ENCODE data around the gene ELFN1.
"Not testable (repeated sequence)": the region's sequence is repeated elsewhere in the genome, so short reads cannot be mapped to it uniquely, and the experiment has no call there.

Gene ELFN1

DNA sequence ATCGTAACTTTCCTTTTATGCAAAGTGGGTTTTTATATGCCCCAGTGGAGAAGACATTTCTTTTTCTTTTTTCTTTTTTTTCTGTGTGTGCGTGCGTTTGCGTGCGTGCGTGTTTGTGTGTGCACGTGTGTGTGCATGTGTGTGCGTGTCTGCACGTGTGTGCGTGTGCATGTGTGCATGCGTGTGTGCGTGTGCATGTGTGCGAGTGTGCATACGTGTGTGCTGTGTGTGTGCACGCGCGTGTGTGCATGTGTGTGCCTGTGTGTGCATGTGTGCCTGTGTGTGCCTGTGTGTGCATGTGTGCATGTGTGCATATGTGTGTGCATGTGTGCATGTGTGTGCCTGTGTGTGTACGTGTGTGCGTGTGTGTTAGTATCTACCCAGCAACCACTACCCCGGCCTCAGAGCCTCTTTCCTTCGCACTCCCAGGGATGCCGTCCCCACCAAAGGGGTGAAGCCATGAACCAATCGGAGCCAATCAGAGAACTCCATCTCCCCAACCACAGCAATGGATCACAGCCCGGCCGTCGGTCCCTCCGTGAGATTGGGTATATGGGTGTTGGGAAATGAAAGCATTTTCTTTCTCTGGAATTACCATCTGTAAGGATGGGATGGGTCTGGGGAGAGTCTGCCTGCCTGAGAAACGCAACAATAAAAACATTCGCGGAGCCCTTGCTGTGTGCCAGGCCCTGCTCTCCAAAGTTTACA, 92.3 kb downstream of the ELFN1 start:
- no peak for DNase-seq

DNA sequence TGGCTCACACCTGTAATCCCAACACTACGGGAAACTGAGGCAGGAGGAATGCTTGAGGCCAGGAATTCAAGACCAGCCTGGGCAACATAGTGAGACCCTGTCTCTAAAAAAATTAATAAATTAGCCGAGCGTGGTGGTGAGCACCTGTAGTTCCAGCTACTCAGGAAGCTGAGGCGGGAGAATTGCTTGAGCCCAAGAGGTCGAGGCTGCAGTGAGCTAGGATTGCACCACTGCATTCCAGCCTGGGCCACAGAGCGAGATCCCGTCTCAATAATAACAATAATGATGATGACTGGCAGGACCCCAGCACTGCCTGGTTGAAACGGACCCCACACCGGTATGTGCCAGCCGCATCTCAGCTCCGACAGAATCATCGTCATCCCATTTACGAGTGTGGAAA, 93.0 kb downstream of the ELFN1 start:
- DNase-seq = no peak

DNA sequence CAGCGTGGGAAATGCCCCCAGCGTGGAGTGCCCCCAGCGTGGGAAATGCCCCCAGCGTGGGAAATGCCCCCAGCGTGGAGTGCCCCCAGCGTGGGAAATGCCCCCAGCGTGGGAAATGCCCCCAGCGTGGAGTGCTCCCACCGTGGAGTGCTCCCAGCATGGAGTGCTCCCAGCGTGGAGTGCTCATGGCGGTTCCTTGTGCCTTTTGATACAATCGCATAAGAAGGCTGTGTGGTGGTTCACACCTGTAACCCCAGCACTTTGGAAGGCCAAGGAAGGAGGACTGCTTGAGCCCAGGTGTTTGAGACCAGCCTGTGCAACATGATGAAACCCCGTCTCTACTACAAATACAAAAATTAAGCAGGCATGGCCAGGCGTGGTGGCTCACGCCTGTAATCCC, 93.8 kb downstream of the ELFN1 start:
- DNase-seq = not testable (repeated sequence)

DNA sequence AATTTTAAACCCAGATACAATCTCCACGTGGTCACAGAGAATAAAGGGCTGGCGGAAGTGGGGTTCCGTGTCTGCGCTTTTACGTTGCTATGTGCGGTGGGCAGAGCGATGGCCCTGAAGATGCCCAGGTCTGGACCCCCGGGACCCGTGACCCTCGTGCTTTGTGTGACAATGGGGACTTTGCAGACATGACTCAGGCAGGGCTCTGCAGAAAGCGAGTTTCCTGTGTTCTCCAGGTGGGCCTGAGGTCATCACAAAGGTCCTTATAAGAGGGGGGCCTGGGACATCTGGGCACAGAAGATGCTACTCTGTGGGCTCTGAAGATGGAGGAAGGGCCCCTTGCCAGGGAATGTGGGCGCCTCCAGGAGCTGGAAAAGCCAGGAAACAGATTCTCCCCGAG, 95.3 kb downstream of the ELFN1 start:
- no peak for DNase-seq

DNA sequence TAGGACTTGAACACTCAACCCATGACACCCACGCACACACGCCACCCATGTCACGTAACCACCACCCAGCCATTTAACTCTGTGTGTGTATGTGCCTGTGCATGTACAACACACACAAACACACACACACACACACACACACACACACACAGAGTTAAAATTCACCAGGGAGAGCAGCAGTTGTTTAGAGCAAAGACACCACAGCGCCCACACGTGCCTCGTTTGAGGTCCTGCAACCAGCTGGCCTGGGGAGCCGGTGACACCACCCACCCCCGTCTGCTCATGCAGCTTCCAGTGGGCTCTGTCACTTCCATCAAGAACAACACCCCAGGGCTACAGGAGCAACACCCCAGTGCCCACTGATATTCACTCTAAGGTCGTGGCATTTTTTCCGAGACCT, 97.4 kb downstream of the ELFN1 start:
- no peak for DNase-seq

DNA sequence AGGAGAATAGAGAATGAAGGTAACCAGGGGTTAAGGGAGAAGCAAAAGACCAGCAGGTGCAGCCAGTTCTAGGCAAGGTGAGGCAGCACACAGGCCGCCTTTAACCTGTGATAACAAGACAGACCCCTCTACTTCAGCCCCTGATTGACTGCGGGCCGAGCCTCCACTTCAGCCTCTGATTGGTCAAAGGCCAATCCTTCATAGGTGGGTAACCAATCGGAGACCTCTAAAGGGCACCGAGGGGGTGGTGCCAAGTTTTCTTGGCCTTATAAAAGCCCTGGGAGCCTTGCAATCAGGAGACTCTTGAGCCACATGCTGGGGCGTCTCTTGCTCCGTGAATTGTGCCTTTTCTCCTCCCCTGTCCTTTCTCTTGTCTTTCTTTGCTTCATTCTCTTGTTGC, 98.8 kb downstream of the ELFN1 start:
- DNase-seq = peak; percentile 2

DNA sequence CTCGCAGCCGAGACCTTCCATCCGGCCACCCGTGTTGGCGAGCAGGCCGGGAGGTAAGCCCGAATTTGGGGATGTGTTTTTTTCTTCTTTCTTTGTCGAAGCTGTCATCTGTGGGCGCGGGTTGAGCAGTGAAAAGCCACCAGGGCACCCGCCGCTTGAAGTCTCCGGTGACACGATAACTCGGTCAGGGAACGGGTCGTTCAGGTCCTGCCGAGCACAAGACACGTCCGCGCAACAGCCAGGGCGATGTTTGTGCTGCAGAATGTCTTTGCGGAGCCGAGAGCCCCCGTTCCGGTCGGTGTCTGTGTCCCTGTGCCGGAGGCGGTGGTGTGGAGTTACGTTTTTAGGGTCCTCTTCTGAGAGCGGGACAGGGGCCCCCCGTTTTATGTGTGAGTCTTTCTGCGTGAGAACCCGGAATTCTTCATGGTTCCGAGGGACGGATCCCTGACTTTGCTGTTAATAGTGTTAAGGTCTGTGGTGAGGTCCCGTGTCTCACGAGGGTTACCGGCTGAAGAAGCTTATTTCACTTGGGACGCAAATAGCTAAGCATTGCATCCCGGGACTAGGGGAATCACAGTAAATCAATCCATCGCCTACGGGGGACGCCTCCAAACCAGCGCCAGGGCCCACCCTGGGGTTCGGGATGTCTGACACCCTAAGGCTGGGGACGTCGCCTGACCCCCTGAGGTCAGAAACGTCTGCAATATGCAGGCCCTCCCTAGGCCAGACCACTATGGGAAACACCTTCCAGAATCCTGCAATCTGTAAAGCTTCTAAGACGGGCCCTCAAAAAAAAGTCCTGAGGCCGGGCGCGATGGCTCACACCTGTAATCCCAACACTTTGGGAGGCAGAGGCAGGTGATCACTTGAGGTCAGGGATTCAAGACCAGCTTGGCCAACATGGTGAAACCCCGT, 99.5 kb downstream of the ELFN1 start:
- no peak for DNase-seq

DNA sequence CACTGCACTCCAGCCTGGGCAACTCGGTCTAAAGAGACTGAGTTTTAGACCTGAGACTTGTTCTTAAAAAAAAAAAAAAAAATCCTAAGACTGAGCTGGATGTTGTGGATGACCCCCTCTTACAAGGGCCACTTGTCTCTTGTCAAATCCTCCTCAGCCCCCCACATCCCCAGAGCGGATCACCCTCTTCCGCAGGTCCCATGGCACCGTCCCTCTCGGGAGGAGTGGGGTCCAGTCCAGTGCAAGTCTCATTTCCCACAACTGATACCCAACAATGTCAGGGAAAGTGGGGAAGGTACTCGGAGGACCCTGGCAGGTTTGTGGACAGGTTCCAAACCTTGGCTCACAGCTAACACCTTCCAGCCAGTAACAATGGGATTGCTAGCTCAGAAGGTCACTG, 100.3 kb downstream of the ELFN1 start:
- no peak for DNase-seq

DNA sequence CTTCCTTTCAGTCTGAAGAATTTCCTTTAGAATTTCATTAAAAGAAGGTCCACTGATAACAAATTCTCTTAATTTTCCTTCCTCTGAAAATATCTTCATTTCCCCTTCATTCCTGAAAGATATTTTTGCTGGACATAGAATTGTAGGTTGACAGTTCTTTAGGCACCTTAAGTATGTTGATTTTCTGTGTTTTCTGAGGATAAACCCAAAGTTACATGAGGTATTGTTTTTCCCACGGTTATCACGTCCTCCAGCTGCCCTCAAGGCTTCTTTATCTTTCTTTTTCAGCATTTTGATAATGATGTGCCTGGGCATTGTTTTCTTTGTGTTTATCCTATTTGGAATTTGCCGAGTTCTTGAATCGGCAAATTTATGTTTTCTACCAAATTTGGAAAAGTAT, 105.3 kb downstream of the ELFN1 start:
- no peak for DNase-seq

DNA sequence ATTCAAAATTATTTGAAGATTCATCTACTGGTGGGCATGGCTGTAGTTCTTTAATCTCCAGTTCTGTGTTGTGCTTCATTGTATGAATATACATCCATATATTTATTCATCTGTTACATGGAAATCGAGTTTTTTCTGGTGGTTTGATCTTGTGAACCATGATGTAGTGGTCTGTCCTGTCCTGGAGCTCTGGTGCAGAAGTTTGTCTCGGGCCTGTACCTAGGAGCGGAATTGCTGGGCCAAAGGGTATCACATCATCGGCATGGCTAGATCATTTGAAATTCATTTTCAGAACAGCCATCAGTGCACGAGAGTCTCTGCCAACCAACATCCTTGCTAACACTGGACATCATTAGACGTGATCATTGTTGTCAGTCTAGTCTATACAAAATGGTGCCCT, 107.0 kb downstream of the ELFN1 start:
- DNase-seq = no peak

DNA sequence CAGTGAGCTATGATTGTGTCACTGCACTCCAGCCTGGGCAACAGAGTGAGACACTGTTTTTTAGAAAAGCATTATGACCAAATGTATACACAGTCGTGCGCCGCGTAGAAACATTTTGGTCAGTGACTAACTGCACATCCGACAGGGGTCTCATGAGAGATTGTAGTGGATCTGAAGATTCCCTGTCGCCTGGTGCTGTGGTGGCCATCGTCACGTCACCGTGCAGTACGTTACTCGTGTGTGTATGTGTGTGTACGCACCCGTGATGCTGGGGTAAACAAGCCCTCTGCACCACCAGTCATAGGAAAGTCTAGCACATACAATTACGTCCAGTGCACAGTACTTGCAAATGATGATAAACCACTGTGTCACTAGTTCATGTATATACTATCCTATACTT, 109.4 kb downstream of the ELFN1 start:
- no peak for DNase-seq

DNA sequence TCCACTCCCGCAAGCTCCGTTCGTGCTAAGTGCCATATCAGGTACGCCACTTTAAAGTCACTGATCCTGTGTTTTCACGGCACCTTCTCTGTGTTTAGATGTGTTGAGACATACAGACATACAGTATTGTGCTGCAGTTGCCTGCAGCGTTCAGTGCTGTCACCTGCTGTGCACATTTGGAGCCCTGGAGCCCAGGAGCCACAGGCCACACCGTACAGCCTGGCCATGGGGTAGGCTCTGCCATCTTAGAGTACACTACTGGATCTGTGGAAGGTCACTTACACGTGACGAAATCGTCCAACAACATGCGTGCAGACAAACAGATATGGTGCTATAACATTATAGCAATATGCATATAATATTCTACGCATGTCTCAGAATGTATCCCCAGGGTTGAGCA, 111.3 kb downstream of the ELFN1 start:
- no peak for DNase-seq

DNA sequence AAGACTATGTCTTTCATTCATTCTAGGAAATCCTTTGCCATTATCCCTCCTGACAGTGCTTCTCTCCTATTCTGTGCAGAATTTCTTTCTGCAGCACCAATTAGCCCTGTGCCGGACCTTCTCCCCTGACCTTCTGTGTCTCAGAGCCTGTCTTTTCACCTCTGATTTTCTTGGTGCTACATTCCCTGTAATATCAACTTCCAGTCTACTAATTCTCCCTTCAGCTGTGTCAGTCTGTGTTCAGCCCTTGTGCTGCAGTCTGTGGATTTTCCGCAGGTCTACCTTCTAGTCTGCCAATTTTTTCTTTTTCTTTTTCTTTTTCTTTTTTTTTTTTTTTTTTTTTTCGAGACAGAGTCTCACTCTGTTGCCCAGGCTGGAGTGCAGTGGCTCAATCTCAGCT, 115.8 kb downstream of the ELFN1 start:
- no peak for DNase-seq

DNA sequence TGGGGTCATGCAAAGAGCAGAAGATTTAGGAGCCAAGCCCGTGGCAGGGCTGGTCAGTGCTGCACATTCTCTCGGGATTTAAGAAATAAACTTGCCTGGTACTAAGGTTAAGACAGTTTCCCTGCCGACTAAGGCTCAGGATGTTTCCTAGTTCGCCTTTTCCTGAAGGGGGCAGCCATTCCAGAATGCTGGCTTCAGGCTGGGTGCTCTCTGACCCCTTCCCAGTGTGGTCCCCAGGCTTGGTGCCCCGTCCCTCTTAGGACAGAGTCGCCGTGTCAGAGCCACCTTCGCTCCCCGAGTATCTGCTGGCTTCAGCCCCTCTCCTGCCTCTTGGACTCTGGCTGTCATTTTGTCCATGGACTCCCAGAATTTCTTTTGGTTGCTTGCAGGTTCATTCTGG, 117.2 kb downstream of the ELFN1 start:
- DNase-seq = no peak

DNA sequence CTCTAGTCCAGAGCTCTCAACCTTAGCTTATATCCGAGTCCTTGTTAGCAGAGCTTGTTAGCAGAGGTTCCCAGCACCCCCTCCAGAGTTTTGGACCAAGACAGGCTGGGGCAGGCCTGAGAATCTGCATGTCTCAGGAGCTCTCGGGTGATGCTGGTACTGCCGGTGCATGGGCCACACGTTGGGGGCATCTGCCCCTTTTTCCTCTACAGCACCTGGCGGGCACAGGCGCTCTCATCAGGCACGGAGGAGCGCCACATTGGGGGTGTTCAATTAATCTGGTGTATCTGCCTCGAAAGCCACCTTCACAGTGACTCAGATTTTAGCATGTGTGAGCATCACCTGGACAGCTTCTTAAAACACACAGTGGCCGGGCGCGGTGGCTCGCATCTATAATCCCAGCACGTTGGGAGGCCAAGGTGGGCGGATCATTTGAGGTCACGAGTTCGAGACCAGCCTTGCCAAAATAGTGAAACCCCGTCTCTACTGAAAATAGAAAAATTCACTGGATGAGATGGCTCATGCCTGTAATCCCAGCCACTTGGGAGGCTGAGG, 117.7 kb downstream of the ELFN1 start:
- no peak for DNase-seq

DNA sequence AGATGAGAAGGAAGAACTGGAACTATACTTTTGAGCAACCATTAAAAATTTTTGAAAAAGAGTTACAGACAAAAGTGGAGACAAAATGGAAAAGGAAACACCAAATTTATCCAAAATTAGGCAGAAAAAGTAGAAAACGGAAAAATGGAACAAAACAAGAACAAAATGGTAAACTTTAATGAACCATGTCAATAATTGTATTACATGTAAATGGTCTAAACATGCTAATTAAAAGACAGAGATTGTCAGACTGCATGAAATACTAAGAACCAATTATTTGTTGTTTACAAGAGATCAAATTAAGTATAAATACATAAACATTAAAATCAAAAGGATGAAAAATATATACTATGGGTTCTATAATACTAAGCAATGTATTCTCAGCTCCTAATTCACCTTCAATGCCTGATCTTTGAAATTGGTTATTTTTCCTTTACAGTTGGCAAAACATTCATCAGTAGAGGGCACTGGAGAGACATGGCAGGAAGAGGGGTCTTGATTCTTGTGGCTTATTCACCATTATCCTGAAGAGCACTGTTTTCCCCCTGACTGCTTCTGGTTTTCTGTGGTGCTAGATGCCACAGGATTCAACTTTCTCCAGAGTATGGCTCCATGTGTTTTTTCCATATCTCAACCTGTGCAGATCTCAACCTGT, 124.9 kb downstream of the ELFN1 start:
- DNase-seq = no peak

Data from suppressor macrophage treated with lipopolysaccharide for 4 hours (primary cell).